Activated CD4-positive, alpha-beta memory T cell treated with anti-CD3 and anti-CD28 coated beads, Interleukin-2, amount 10 ng/mL, durations not matched to agents 7 days and 5 days (primary cell): ENCODE data around the gene CNBP. TPM values are rescaled to one million over a fixed set of nuclear protein-coding genes. Genes with fewer than 3 reads are reported as not detected.
A peak's percentile ranks its signal among the peaks of the same experiment; 100 is the strongest.
"Not testable (repeated sequence)": the region's sequence is repeated elsewhere in the genome, so short reads cannot be mapped to it uniquely, and the experiment has no call there.

Experiments used
- CTCF ChIA-PET: fragments of 350-600 bp; sonication (Branson Sonifier 250); formaldehyde crosslinking; loops from one replicate; lab custom pipeline; 2021; ENCODE audit warnings: antibody characterized with exemption, inconsistent platforms; lab: Charles Lee
- POLR2A ChIA-PET: fragments of 350-600 bp; sonication (Branson Sonifier 250); formaldehyde crosslinking; loops from one replicate; lab custom pipeline; 2021; ENCODE audit warnings: antibody characterized with exemption; lab: Charles Lee
- DNase-seq: peaks from one replicate; pipeline ENCODE4 v3.0.0-alpha.2; 2020
- H3K27ac Mint-ChIP-seq: one replicate; pipeline ENCODE4 v1.8.0; 2021; ENCODE audit warnings: mild to moderate bottlenecking, mixed read lengths
- H3K27me3 Mint-ChIP-seq: one replicate; pipeline ENCODE4 v1.8.0; 2021; ENCODE audit warnings: mixed read lengths
- H3K36me3 Mint-ChIP-seq: one replicate; pipeline ENCODE4 v1.8.0; 2021; ENCODE audit warnings: low read depth, mixed read lengths
- H3K4me1 Mint-ChIP-seq: one replicate; pipeline ENCODE4 v1.8.0; 2021; ENCODE audit warnings: mixed read lengths
- H3K4me3 Mint-ChIP-seq: one replicate; pipeline ENCODE4 v1.8.0; 2021; ENCODE audit warnings: mild to moderate bottlenecking, mixed read lengths
- H3K9me3 Mint-ChIP-seq: one replicate; pipeline ENCODE4 v1.8.0; 2021; ENCODE audit warnings: mixed read lengths
- total RNA-seq, 2 experiments: library from RNA; stranded (reverse); gene quantifications; one replicate each; pipeline ENCODE4 v1.2.3, GENCODE V29; 2021

CNBP gene
- total RNA-seq, 2 experiments from 2014 or later: 321 to 322 TPM

GRCh38 chr3:129161860-129162271, 21.8 kb downstream of the CNBP start:
- Mint-ChIP-seq H3K27me3 (no peaks in the 10 kb centered on the region), H3K36me3 (peaks cover 35% of the 10 kb centered on the region), H3K4me3 (peak overlapping the region; percentile 87), H3K27ac (peak overlapping the region; percentile 94), H3K9me3 (no peaks in the 10 kb centered on the region), H3K4me1 (peaks cover 47% of the 10 kb centered on the region)
- peak; percentile 33 for DNase-seq
- ChIA-PET CTCF (interaction anchor here (0.9 to 3.4 kb wide), 20 partner anchors 9 to 481 kb away, joined by 3 to 33 read pairs (median 5); partner anchors contain the start of genes CNBP and COPG1), POLR2A (interaction anchor here (0.6 to 3.3 kb wide), 26 partner anchors 9 to 1489 kb away, joined by 3 to 49 read pairs (median 4); partner anchors contain the start of genes ABTB1 and COPG1)

- Mint-ChIP-seq H3K4me3 (peak within 1 kb of the TSS; percentile 87), H3K36me3 (peaks cover 34% of the 10 kb centered on the region), H3K9me3 (no peaks in the 10 kb centered on the region), H3K27ac (peak within 1 kb of the TSS; percentile 94), H3K27me3 (no peaks in the 10 kb centered on the region), H3K4me1 (peaks cover 45% of the 10 kb centered on the region)
- DNase-seq: peak; percentile 88
- ChIA-PET POLR2A (interaction anchor here (0.6 to 3.3 kb wide), 23 partner anchors 9 to 191 kb away, joined by 3 to 49 read pairs (median 5); partner anchors contain the start of gene COPG1), CTCF (interaction anchor here (0.9 to 3.4 kb wide), 19 partner anchors 10 to 480 kb away, joined by 3 to 33 read pairs (median 5); partner anchors contain the start of genes CNBP and COPG1)
Measured at GRCh38 chr3:129160891-129161859, 22.5 kb downstream of the CNBP start, which contains the start of gene ISY1. Gene ISY1 (minus strand): TSS chr3:129161063. CDS start chr3:129160975, 88 bp downstream.

- no peak for DNase-seq
- ChIA-PET POLR2A (interaction anchor here (0.6 to 1.5 kb wide), 3 partner anchors 23 to 328 kb away, joined by 3 to 4 read pairs (median 4); partner anchors contain the start of gene RAB43), CTCF (interaction anchor here (0.7 to 1.2 kb wide), 3 partner anchors 11 to 175 kb away, joined by 3 read pairs; no protein-coding TSS in a partner anchor)
- Mint-ChIP-seq H3K4me1 (no peaks in the 10 kb centered on the region), H3K27ac (no peak overlapping the region), H3K27me3 (no peaks in the 10 kb centered on the region), H3K36me3 (peaks cover 41% of the 10 kb centered on the region), H3K4me3 (no peak overlapping the region), H3K9me3 (no peaks in the 10 kb centered on the region)
Measured at GRCh38 chr3:129144786-129145185, 38.9 kb downstream of the CNBP start.

GRCh38 chr3:129141011-129141410, 42.7 kb downstream of the CNBP start:
- DNase-seq, H3K27ac Mint-ChIP-seq, H3K9me3 Mint-ChIP-seq, H3K4me1 Mint-ChIP-seq, H3K27me3 Mint-ChIP-seq, H3K4me3 Mint-ChIP-seq, CTCF ChIA-PET, POLR2A ChIA-PET: not testable (repeated sequence)
- H3K36me3 Mint-ChIP-seq: peaks cover 34% of the 10 kb centered on the region

GRCh38 chr3:129139911-129140310, 43.8 kb downstream of the CNBP start:
- no peak overlapping the region for H3K4me3 Mint-ChIP-seq
- POLR2A ChIA-PET: no interaction called here
- peaks cover 24% of the 10 kb centered on the region for H3K36me3 Mint-ChIP-seq
- no peaks in the 10 kb centered on the region for H3K9me3 Mint-ChIP-seq
- CTCF ChIA-PET: no interaction called here
- H3K4me1 Mint-ChIP-seq: no peaks in the 10 kb centered on the region
- no peaks in the 10 kb centered on the region for H3K27me3 Mint-ChIP-seq
- H3K27ac Mint-ChIP-seq: no peak overlapping the region
- DNase-seq: no peak

- peaks cover 44% of the 10 kb centered on the region for H3K36me3 Mint-ChIP-seq
- H3K4me3 Mint-ChIP-seq, DNase-seq, H3K27ac Mint-ChIP-seq, H3K27me3 Mint-ChIP-seq, H3K9me3 Mint-ChIP-seq, H3K4me1 Mint-ChIP-seq: not testable (repeated sequence)
- ChIA-PET POLR2A (interaction anchor here (0.9 to 1.1 kb wide), 2 partner anchors 9 to 14 kb away, joined by 3 read pairs; partner anchors contain the start of gene RAB43), CTCF (interaction anchor here (1.3 to 2.2 kb wide), 5 partner anchors 18 to 166 kb away, joined by 4 to 7 read pairs (median 7); no protein-coding TSS in a partner anchor)
Measured at GRCh38 chr3:129136275-129136674, 47.4 kb downstream of the CNBP start.

GRCh38 chr3:129132097-129132866, 51.4 kb downstream of the CNBP start:
- ChIA-PET CTCF (interaction anchor here (0.9 to 1.5 kb wide), 2 partner anchors 20 to 114 kb away, joined by 3 read pairs; no protein-coding TSS in a partner anchor), POLR2A (interaction anchor here (0.5 to 5.4 kb wide), 3 partner anchors 9 to 23 kb away, joined by 3 to 29 read pairs (median 6); partner anchors contain the start of gene RAB43)
- no peak overlapping the region for H3K4me3 Mint-ChIP-seq
- no peak for DNase-seq
- H3K4me1 Mint-ChIP-seq: no peaks in the 10 kb centered on the region
- H3K36me3 Mint-ChIP-seq: peaks cover 44% of the 10 kb centered on the region
- H3K27me3 Mint-ChIP-seq: no peaks in the 10 kb centered on the region
- H3K27ac Mint-ChIP-seq: no peak overlapping the region
- H3K9me3 Mint-ChIP-seq: no peaks in the 10 kb centered on the region

GRCh38 chr3:129131465-129132088, 52.1 kb downstream of the CNBP start:
- ChIA-PET POLR2A (interaction anchor here (1.8 to 5.4 kb wide), 2 partner anchors 8 to 11 kb away, joined by 6 to 29 read pairs; partner anchors contain the start of gene RAB43), CTCF (interaction anchor here (1.5 kb wide), 2 partner anchors 78 to 114 kb away, joined by 3 read pairs; no protein-coding TSS in a partner anchor)
- Mint-ChIP-seq H3K27me3 (no peaks in the 10 kb centered on the region), H3K4me3 (no peak overlapping the region), H3K36me3 (peaks cover 45% of the 10 kb centered on the region), H3K4me1 (peaks cover 2% of the 10 kb centered on the region), H3K27ac (no peak overlapping the region), H3K9me3 (no peaks in the 10 kb centered on the region)
- DNase-seq: no peak

- Mint-ChIP-seq H3K27me3 (no peaks in the 10 kb centered on the region), H3K9me3 (no peaks in the 10 kb centered on the region), H3K4me3 (no peak overlapping the region), H3K36me3 (peaks cover 45% of the 10 kb centered on the region), H3K4me1 (peaks cover 2% of the 10 kb centered on the region), H3K27ac (no peak overlapping the region)
- DNase-seq: no peak
- POLR2A ChIA-PET: interaction anchor here (5.4 kb wide), 1 partner anchor 10 kb away, joined by 29 read pairs; the partner anchor contains the start of gene RAB43
- CTCF ChIA-PET: interaction anchor here (1.5 kb wide), 1 partner anchor 77 kb away, joined by 3 read pairs; no protein-coding TSS in a partner anchor
Measured at GRCh38 chr3:129130291-129130813, 53.3 kb downstream of the CNBP start.

GRCh38 chr3:129128357-129129155, 55.1 kb downstream of the CNBP start:
- DNase-seq: no peak
- no peak overlapping the region for H3K4me3 Mint-ChIP-seq
- no peak overlapping the region for H3K27ac Mint-ChIP-seq
- CTCF ChIA-PET: no interaction called here
- H3K4me1 Mint-ChIP-seq: peaks cover 5% of the 10 kb centered on the region
- no peaks in the 10 kb centered on the region for H3K9me3 Mint-ChIP-seq
- H3K36me3 Mint-ChIP-seq: peaks cover 31% of the 10 kb centered on the region
- no peaks in the 10 kb centered on the region for H3K27me3 Mint-ChIP-seq
- POLR2A ChIA-PET: interaction anchor here (1.1 to 2.2 kb wide), 4 partner anchors 8 to 55 kb away, joined by 3 to 7 read pairs (median 4); partner anchors contain the start of gene CNBP
